Stomach (tissue), 4 donors: Measurements from ENCODE around the gene UBE2U.

Experiments used
- CTCF ChIP-seq, 7 experiments: fragments of 450-650 bp in 4 of 7; fragments of 200-600 bp in 3 of 7; sonication (generic) in 3 of 7; IDR thresholded peaks; one replicate each; pipeline ENCODE4 v1.5.1; 2016 to 2019; ENCODE audit warnings: antibody characterized with exemption in 7 of 7, control low read depth in 2 of 7, mild to moderate bottlenecking in 1 of 7
- POLR2AphosphoS5 ChIP-seq, 3 donors: sonication (generic); formaldehyde crosslinking; IDR thresholded peaks; one replicate each; pipeline ENCODE4 v1.6.1; 2016; ENCODE audit warnings: antibody characterized with exemption in 3 of 3

GRCh38 chr1:64248065-64248464 is 44.6 kb downstream of the UBE2U start:
- no peak for TF ChIP-seq CTCF (IDR thresholded peaks at IDR 0.05)
- TF ChIP-seq POLR2AphosphoS5 (IDR thresholded peaks at IDR 0.05) = no peak
